Body of pancreas (tissue), 4 donors: ENCODE data around the gene ARMC3.

ENCODE experiments used
- CTCF ChIP-seq, 7 experiments: fragments of 450-650 bp in 4 of 7; fragments of 200-600 bp in 3 of 7; sonication (generic) in 3 of 7; IDR thresholded peaks; one replicate each; pipeline ENCODE4 v1.5.1; 2016 to 2019; ENCODE audit warnings: antibody characterized with exemption in 7 of 7
- POLR2A ChIP-seq, 3 donors: fragments of 450-650 bp; IDR thresholded peaks; one replicate each; pipeline ENCODE4 v1.6.1; 2016; ENCODE audit warnings: antibody characterized with exemption in 3 of 3, mild to moderate bottlenecking in 2 of 3

DNA sequence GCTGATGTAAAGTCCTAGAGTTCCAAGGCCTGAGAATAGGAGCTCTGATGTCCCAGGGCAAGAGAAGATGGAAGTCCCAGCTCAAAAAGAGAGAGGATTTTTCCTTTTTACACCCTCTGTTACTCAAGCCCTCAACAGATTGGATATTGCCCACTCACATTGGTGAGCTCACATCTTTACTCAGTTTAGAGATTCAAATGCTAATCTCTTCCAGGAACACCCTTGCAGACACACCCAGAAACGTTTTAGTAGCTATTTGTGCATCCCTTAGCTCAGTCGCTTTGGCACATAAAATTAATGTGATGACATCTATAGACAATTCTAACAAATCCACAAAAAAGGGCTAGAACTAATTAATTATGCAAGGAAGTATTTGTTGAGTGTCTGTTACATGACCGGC is 27.1 kb downstream of the ARMC3 start:
- TF ChIP-seq CTCF (IDR thresholded peaks at IDR 0.05) (no peak), POLR2A (IDR thresholded peaks at IDR 0.05) (no peak)
